GM18861 (cell line): ENCODE measurements around the gene NDC80.
"Not testable (repeated sequence)": the region's sequence is repeated elsewhere in the genome, so short reads cannot be mapped to it uniquely, and the experiment has no call there.

Experiments
- ATAC-seq: cut with Tn5 transposase; IDR thresholded peaks from one replicate; pipeline ENCODE4 v1.9.1; 2021; ENCODE audit not compliant: unreplicated experiment

Gene NDC80

DNA sequence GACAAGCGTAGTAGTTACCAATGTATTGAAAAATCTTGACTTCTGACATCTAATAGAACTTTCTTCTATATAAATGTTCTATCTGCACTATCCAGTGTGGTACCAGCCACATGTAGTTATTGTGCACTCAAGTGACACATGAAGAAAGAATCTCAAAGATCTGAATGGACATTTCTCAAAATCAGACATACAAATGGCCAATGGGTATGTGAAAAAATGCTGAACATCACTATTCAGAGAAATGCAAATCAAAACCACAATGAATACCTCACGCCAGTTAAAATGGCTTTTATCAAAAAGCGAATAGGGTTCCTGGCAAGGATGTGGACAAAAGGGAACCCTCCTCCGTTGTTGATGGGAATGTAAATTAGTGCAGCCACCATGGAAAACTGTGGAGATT is 46.7 kb downstream of the NDC80 start:
- ATAC-seq: no peak

DNA sequence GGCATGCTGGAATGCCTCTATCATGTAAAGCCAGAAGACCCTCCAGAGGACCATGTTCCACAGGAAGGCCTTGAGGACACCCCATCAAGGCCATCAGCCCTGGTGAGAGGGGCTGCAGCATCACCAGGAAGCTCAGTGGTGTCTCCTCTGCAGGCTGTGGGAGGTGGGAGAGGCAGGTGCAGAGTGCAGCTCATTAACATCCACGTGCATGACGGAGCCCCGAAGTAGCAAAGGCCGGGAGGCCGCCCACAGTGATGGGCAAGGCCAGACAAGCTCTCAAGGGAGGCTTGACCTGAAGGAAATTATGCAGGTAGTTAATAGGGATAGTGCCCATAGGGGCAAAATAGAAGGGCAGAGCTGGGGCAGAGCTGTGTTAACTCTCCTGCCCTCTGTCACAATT is 53.9 kb downstream of the NDC80 start:
- no peak for ATAC-seq

DNA sequence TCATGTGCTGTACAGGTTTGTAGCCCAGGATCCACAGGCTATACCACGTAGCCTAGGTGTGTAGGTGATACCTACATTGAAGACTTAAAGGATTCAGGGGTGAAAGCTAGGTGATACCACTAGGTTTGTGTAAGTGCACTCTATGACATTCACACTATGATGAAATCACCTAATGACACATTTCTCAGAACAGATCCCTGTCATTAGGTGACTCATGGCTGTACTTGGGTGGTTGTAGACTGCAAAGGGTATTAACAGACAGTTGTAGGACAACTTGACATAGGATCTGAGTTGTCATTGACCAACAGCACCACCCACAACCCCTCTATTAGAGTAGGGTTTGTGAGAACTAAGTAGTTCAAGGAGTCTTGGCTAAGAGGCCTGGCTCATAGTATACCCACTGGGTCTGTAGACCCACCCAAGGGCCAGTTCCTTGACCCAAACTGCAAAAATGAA is 56.5 kb downstream of the NDC80 start:
- ATAC-seq: peak; percentile 92

DNA sequence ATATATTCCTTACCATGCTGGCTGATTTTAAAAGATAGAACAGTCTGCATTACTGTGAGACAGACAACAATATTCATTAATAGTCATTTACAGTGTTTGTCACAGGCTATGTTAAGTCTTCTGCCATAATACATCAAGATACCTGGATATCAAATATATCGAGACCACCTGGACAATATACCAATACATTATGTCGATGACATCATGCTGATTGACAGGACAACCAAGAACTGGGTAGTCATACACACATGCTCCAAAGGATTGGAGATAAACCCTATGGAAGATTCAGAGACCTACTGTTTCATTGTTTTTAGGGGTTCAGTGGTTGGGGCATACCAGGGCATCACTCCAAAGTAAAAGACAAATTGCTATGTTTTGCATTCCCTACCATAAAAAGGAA is 57.6 kb downstream of the NDC80 start:
- no peak for ATAC-seq

DNA sequence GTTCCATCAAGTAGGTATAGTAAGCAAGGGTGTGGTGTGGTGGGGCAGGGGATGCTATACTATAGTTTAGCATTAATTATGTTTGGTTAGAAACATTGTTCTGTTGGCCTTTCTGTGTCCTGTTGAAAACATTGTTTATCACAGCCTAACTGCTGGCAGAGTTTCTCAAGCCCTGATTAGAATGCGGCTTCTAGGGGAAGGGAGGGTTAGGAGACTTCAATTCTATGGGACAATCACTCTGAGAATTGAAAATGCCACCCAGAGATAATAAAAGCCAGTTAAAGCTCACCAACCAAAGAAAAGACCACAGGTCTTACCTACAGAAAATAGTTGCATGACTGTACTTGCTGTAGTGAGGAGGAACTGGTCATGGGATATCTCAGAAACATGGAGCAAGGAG is 64.2 kb downstream of the NDC80 start:
- no peak for ATAC-seq

DNA sequence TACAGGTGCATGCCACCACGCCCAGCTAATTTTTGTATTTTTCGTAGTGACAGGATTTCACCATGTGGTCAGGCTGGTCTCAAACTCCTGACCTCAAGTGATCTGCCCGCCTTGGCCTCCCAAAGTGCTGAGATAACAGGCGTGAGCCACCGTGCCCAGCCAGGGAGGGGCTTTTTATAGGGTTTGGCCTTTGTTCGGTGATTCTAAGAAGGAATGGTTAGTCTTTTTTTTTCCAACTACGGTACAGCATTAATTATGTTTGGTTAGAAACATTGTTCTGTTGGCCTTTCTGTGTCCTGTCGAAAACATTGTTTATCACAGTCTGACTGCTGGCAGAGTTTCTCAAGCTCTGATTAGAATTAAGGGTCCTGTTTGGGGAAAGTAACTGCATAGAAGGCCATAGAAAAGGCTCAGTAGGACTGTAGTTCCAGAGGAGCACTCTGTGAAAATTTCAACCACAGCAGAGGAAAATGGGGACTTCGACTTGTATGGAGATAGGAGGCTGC is 64.8 kb downstream of the NDC80 start:
- peak; percentile 19 for ATAC-seq

DNA sequence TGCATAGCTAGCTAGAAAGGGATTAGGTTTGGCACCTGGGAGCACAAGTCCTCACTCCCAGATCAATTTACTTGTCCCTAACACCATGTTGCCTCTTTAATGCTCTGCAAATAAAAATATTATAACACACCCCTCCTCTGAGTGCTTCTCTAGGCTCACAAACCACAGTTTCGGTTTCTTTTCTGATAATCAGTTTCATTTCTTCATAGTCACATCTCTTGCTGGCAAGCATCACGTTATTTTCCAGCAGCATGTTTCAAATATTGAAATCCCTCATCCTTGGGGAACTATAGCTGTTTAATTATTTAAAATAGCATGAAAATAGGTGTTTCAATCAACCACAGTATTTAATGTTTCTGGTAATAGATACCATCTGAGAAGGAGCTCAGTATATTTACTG is 70.3 kb downstream of the NDC80 start:
- ATAC-seq: peak; percentile 80

DNA sequence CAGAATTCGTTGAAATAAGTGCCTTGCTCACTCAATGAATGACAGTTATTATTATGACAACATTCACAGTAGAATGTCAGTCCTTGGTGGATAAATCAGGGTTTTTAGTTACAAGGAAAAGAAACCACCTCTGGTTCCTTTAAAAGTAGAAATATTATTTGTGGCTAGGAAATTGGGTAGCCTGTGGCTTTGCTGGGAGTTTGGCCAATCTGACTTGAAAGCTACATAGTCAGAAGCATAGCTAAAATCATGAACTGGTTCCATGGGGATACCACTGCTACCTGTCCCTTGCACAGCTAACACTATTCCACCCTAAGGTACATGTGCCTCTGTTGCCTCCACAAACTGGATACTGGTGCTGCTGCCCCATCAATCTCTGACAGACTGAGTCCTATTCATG is 71.4 kb downstream of the NDC80 start:
- ATAC-seq: no peak

DNA sequence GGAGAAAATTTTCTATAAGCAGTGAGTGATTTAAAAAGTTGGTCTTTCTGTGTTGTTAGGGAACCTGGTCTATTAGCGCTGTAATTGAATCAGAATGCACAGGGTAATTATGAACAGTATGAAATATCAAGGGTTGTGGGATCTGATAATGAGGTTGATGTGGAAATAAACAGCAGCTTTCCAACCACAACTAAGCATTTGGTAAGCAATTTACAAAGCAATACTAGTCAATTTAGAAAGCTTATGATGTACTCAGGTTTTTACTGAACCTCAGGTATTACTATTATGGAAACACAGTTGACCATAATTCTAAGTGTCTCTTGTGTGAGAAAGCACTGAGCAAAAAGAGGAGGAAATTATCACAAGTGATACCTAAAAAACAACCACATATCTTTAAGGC is 73.2 kb downstream of the NDC80 start:
- no peak for ATAC-seq

DNA sequence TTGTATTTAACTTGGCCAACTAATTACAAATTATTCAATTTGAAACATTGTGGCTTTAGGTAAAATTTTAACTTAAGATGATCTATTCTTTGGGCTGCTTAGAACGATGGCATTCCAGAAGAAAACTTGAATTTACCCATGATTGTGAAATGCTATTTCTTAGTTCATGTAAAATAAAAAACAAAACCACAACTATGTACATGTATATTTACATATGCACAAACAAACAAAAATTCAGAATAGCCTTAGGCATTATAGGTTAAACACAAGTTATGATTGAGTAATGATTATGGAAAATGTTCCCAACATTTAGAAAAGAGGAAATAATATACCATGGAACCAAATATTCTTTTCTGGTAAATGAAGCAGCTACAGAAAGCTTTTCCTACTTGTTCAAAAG is 80.6 kb downstream of the NDC80 start:
- ATAC-seq: no peak

DNA sequence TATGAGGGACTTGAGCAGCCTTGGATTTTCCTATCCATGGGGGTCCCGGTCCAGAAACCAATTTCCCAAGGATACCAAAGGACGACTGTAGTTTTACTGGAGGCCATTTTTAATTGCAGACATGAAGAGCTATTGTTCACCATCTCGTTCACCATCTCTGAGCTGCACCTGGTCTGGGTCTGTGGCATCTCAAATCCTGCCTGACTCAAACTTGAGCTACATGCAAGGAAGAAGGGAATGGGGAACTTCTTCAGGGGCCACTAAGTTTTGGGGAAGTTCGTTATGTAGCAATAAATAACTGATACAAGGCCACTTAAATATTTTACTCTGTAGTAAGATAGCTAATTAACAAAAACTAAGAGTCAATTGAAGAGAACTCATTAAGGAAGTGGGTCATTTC is 82.1 kb downstream of the NDC80 start:
- no peak for ATAC-seq

DNA sequence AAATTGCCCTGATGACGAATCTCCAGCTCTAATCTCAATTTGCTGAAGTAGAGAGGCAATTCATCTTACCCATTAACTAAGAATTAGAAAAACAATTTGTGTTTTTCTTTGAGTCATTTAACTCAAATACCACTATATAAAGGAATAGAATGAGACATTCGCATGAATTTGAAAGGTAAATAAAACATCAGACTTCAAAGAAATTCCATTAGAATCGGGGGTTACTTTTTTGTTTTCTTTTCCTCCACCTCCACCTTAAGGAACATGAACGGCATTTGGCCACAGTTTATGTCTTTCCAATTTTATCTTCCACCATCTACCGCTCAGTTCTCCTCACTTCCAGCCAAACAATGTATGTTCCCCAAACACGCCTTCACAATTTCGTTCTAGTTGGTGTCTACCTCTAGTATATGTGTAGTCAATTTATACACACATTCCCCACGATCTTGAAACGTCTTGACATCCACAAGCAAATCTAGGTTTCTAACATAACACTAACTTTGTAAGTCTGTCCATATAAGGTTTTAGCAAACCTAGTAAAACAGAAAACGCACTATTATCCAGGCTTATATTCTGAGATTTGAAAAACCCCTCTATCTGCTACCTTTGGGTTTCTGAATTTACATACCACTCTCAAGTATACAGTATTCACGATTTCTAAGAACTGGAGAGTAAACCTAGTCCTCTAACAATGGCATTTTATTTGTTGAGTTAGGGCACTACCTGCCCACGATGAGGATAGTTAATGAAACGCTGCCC is 83.0 kb downstream of the NDC80 start:
- no peak for ATAC-seq

DNA sequence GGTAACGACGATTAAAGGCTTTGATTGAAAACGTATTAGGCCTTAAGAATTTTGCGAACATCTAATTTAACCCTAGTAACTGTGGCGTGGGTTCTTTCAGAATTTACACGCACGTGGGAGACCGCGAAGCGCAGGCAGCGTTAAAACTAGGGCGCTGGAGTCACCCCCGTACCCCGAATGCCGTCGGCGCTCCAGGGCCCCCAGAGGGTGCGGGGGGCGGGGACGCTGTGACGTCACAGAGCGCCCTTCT is 83.5 kb downstream of the NDC80 start:
- ATAC-seq: peak; percentile 19

DNA sequence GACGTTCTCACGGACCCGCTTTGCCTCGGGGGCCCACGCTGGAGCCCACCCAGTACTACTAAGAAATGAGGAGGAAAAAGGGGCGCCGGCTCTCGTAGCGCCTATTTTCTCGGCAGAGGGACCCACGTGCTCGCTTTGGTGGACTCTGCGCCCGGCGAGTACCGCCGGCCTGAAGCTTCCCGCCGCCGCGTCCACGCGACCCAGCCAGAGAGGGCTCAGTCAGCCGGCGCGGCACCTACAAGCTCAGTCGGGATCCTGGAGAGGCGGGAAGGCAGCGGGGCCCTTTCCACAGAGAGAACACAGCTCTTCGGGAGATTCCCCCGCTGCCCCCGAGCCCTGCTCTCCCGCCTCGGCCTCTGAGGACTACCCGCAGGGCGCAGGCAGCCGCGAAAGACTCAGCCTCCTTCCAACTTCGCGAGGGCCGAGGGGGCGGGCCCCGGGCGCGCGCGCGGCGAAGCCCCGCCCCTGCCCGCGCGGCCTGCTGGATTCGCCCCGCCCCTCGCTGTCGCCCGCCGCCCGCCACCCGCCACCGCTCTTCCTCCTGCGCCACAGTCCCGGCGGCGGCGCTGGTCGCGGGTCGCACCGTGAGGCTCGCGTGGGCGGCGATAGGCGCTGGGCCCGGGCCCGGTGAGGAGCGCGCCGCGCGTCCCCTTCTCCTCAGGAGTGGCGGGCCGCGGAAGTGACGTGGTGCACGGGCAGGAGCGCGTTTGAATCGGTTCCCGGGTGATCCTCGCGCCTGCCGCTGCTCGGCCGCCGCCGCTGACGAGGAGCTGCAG is 84.0 kb downstream of the NDC80 start, which contains the start of gene SMCHD1:
Gene SMCHD1 (plus strand): TSS at position 549 of the 776 bp plus-strand sequence. CDS start 350 bp downstream, outside the sequence.
- ATAC-seq: peak; percentile 53

DNA sequence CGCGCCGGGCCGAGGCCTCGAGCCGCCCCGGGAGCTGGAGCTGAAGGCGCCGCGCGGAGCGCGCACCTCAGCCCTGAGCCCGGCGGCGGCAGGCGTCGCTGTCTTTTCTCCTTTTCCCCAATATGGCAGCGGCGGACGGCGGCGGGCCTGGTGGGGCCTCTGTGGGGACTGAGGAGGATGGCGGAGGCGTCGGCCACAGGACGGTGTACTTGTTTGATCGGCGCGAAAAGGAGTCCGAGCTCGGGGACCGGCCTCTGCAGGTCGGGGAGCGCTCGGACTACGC is 84.5 kb downstream of the NDC80 start:
- ATAC-seq: no peak

DNA sequence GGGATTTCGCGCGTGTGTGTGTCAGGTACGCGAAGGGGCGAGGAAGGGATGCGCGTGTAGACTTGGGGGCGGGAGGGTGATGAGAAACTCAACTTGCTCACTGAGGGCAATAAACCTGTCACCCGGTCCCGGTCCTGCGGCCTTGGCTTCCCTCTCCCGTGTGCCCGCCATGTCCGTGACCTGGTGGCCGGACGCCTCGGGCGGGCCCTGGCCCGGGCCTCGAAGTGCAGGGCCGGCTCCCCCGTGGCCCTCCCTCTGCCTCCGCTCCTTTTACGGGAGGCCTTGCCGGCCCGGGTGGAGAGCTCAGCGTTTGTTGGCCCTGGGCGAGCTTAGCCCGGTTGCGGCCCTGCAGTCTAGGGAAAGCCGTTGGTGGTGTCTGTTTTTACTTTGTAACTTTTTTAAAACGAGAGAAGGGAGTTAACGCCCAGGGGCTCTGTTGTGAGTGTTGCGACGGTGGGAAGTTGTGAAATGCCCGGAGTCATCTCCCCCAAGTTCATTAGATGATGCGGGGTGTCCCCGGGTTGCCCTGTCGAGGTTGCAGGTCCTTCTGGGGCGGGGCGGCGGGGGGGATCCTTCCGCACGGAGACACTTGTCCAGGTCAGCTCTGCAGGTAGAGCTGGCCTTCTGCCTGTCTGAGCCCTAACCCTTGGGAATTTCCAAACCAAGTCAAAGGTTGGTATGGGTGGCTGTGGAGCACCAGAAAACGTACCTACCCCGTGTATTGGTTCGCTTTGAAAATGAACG is 85.1 kb downstream of the NDC80 start:
- ATAC-seq: peak; percentile 4

DNA sequence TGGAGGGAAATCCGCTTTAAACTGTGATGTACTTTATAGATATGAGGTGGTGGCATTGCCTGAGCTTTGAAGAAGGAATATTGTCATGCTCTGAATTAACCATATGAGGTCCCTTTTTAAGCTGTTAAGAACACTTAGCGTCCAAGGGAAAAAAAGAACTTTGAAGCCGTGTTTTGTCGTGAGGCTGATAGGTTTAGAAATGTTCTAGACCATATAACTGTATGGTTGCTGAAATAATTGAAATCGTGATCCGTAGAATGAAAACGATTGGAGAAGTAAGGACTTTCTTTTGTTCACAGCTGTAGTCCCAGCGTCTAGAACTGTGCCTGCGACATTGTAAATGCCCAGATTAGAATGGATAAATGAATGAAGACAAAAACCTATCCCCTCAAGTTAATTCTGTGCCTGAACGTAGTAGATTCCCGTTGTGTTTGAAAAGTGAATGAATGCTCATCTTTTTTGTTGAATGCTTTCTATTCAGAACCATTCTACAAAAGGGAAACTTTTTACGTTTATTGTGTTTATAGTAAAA is 85.7 kb downstream of the NDC80 start:
- no peak for ATAC-seq

DNA sequence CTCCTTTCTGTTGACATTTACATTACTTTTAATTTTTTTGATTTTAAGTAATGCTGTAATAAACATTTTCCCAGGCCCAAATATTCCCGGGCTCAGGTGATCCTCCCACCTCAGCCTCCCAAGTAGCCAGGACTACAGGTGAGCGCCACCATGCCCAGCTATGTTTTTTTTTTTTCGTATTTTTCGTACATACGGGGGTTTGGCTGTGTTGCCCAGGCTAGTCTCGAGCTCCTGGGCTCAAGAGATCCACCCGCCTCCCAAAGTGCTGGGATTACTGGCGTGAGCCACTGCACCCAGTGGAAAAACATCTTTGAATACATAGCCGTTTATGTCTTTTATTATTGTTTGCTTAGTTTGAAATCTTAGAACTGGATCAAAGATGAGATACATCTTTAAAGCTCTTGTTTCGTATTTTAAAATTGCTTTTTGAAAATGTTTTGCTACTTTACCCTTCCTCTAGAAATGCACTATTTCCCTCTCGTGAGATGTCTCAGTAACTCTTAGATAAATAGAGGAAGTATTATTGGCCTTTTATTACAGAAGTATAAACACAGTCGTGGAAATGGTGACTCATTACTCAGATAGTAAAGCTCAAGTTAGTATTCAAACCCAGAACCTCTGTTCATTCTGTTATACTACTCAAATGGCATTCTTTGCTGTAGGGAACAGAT is 86.6 kb downstream of the NDC80 start:
- ATAC-seq: no peak

DNA sequence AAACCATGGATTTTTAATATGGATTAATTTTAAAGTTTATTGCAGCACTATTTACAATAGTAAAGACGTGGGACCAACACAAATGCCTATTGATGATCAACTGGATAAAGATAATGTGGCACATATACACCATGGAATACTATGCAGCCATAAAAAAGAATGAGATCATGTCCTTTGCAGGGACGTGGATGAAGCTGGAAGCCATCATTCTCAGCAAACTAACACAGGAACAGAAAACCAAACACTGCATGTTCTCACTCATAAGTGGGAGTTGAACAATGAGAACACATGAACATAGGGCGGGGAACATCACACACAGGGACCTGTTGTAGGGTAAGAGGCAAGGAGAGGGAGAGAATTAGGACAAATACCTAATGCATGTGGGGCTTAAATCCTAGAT is 89.5 kb downstream of the NDC80 start:
- ATAC-seq: not testable (repeated sequence)

DNA sequence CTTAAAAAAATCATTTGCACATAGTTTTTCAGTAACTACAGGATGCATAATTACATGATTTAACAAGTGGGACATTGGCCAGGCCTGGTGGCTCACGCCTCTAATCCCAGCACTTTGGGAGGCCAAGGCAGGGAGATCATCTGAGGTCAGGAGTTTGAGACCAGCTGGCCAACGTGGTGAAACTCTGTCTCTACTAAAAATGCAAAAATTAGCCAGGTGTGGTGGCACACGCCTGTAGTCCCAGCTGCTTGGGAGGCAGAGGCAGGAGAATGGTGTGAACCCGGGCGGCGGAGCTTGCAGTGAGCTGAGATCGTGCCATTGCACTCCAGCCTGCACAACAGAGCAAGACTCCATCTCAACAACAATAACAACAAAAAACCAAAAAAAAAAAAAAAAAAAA is 90.9 kb downstream of the NDC80 start:
- not testable (repeated sequence) for ATAC-seq

DNA sequence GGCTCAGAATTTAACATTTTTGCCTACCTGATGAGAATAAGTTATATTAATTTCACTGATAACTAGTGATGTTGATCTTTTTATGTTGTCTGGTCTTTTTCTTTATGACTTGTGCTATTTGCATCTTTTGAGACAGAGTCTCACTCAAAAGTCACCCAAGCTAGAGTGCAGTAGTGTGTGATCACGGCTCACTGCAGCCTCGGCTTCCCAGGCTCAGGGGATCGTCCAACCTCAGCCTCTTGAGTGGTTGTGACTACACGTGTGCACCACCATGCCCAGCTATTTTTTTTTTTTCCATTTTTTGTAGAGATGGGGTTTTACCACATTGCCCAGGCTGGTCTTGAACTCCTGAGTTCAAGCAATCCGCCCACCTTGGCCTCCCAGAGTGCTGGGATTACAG is 91.6 kb downstream of the NDC80 start:
- ATAC-seq: no peak
